ENCODE results near the gene AURKB.
"Not testable (repeated sequence)": the region's sequence is repeated elsewhere in the genome, so short reads cannot be mapped to it uniquely, and the experiment has no call there.

The AURKB gene

DNA sequence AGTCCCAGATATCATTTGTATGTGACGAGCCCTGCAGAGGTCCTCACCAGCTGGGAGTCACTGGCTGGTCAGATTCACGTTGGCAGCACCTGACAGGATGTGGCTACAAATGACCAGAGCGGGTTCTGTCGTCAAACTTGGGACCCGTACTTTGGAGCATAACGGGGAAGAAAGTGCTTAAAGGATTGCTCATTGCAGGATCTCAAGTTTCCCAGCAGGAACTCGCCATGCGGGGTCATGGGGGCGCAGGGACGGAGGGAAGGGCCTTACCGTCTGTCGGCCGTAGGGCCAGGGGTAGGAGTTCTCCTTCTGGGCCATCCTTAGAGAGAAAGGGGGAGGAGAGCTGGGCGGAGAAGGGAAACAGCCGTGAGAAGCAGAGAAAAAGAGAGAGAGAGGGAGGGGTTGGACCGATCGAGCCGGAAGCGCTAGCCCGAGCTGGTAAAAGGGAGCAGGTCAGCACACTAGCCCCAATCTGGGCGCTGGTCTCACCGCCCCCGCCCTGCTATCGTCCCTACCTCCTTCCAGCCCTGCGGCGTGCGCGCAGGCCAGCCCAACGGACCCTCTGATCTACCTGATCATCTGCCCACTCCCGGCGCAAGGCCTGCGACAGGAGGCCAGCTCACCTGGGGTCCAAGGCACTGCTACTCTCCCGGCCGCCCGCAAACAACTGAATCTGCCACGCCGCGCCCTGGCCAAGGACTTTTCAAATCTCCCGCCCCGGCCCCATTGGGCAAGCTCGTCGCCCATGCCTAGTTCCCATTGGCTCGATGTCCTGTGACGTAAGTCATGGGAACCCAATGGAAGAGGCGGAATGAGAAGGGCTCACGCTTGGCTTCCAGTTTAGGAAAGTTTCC lies at the start of gene AURKB:
AURKB (minus strand) TSS at position 669 of the 854 bp plus-strand sequence; CDS start at position 318, 351 bp downstream.
- peak; percentile 79 for DNase-seq (ENCODE audit: low read depth)

DNA sequence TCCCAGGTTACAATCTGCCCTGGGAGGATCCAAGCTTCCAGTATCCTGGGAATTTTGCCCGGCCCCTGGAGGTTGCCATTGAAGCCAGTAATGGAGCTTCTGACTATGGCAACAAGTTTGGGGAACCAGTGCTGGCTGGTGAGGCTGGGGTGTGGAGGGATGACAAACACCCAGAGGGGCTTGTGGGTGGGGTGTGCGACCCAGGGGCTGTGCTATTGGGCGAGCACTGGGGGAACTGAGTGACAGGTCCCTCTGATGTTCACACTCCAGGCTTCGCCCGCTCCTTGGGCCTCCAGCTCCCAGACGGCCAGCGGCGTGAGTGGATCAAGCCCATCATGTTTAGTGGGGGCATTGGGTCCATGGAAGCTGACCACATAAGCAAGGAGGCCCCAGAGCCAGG lies 47.4 kb upstream of the AURKB start:
- DNase-seq (ENCODE audit: low read depth), result no peak

- no peak for DNase-seq (ENCODE audit: low read depth)
Observed at GRCh38 chr17:8256691-8257090, 46.3 kb upstream of the AURKB start.

GRCh38 chr17:8256291-8256690 lies 45.9 kb upstream of the AURKB start:
- DNase-seq (ENCODE audit: low read depth), result no peak

DNA sequence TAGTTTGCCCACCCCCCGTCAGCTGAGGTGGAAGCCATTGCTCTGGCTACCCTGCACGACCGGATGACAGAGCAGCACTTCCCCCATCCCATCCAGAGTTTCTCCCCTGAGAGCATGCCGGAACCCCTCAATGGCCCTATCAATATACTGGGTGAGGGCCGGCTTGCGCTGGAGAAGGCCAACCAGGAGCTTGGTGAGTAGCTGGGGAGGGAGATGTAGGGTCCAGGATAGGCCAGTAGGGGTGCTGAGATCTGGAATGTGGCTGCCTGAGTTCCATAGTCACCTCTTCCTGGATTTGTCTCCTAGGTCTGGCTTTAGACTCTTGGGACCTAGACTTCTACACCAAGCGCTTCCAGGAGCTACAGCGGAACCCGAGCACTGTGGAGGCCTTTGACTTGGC lies 45.1 kb upstream of the AURKB start:
- DNase-seq (ENCODE audit: low read depth), result no peak

- no peak for DNase-seq (ENCODE audit: low read depth)
Observed at GRCh38 chr17:8254881-8255280, 44.5 kb upstream of the AURKB start.

- DNase-seq (ENCODE audit: low read depth), result no peak
Observed at GRCh38 chr17:8253801-8254200, 43.4 kb upstream of the AURKB start.

DNA sequence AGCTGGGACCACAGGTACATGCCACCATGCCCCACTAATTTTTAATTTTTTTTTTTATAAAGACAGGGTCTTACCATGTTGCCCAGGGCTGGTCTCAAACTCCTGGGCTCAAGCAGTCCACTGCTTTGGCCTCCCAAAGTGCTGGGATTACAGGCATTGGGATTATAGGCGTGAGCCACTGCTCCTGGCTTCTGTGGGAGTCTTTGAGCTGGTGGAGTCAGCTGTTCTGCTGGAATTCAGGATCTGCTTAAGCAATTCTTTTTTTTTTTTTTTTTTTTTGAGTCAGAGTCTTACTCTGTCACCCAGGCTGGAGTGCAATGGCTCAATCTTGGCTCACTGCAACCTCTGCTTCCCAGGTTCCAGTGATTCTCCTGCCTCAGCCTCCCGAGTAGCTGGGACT lies 41.0 kb upstream of the AURKB start:
- DNase-seq (ENCODE audit: low read depth), result not testable (repeated sequence)

GRCh38 chr17:8249621-8250500 lies 39.5 kb upstream of the AURKB start:
- peak; percentile 22 for DNase-seq (ENCODE audit: low read depth)

DNA sequence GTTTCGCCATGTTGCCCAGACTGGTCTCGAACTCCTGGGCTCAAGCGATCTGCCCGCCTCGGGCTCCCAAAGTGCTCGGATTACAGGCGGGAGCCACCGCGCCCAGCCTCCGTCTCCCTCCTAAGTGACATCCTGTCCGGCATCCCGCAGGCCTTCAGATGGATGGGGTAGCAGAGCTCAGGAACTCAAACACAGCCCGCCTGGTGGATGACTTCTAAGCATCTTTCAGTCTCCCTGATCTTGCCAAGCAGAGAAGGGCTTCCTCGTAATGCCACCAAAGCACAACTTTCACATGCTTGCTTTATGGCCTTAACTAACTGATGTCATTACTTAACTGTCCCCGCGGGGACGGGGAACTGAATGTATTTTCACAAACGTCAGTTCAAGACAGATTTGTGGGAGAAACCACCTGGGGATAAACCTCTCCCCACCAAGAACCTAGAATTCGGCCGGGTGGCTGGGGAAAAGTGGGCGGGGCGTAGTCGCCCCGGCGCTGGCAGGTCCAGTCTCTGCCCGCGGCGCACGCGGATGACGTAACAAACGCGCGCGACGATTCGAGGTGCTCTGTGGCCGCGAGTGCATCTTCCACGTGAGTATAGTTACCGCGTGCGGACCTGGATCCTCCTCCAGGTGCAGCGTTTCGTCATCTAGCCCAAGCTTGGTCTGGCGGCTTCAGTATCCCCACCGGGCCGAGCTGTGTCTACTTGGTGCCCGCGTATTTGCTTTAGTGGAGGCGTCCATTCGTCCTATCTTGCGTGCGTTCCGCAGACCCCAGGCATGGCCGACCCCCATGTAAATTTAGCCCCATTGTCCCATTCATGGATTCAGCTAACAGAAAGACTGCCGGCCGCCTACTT lies 38.6 kb upstream of the AURKB start, which contains the start of gene PFAS:
PFAS (plus strand) TSS at position 539 of the 857 bp plus-strand sequence. CDS start 4,649 bp downstream, outside the sequence.
- peak; percentile 92 for DNase-seq (ENCODE audit: low read depth)

DNA sequence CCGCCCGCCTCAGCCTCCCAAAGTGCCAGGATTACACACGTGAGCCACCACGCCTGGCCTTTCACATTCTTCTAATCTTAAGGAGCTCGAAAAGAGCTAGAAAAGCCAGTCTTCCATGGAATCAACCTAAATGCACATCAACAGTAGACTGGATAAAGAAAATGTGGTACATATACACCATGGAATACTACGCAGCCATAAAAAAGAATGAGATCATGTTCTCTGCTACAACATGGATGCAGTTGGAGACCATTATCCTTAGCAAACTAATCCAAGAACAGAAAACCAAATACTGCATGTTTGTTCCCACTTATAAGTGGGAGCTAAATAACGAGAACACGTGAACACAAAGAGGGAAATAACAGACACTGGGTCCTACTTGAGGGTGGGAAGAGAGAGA lies 34.4 kb upstream of the AURKB start:
- no peak for DNase-seq (ENCODE audit: low read depth)

GRCh38 chr17:8243827-8244226 lies 33.5 kb upstream of the AURKB start:
- DNase-seq (ENCODE audit: low read depth), result no peak

GRCh38 chr17:8237886-8238285 lies 27.5 kb upstream of the AURKB start:
- DNase-seq (ENCODE audit: low read depth), result no peak

- no peak for DNase-seq (ENCODE audit: low read depth)
Observed at GRCh38 chr17:8237175-8237574, 26.8 kb upstream of the AURKB start.

GRCh38 chr17:8235676-8236075 lies 25.3 kb upstream of the AURKB start:
- DNase-seq (ENCODE audit: low read depth), result no peak

- no peak for DNase-seq (ENCODE audit: low read depth)
Observed at GRCh38 chr17:8234361-8235270, 24.2 kb upstream of the AURKB start.

GRCh38 chr17:8231701-8232100 lies 21.3 kb upstream of the AURKB start:
- DNase-seq (ENCODE audit: low read depth), result no peak

DNA sequence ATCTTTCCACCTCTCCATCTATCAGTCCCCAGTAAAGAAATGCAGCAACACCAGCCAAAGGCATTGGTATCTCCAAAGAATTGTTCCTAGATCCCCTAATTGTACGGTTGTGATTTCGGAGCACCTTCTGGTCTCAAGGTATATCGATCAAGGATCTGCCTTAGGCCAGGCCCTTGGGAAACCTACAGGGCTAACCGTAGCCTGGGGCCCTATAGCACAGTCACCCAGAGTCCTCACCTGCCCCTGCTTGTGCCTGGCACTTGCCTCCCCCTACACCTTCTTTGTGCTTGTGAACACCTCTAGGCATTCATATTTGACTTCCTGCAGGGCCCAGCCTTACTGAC lies 16.8 kb upstream of the AURKB start:
- no peak for DNase-seq (ENCODE audit: low read depth)

DNA sequence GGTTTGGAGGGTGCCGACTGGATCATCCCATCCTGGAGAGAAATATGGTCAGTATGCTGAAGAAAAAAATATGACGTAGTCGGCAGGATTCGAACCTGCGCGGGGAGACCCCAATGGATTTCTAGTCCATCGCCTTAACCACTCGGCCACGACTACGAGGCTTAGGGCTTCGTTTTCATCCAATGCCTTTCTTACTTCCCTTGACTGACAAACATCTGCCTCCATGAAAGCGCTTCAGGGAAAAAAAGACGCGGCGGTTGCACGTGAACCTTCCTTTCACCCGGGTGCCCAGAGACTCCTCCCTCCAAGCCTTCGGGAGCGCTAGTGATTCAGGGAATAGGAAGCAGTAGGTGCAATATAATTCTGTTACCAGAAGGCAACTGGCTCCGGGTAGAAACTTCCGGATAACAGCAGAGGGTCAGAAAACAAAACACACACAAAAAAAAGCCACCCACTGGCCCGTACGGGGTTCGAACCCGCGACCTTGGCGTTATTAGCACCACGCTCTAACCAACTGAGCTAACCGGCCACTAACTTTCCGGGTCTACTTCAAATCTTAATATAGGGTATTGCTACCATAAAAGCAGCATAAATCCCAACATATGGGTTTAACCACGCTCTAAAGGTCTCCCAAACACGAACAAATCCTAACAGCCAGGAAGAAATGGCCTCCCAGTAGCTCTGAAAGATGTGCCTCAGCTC lies 16.3 kb upstream of the AURKB start:
- no peak for DNase-seq (ENCODE audit: low read depth)

GRCh38 chr17:8225813-8226535 lies 15.6 kb upstream of the AURKB start:
- no peak for DNase-seq (ENCODE audit: low read depth)
